K562 (cell line): ENCODE data around the gene ATXN3. TPM values are rescaled to one million over a fixed set of nuclear protein-coding genes. Genes with fewer than 3 reads are reported as not detected.

Experiments used
- ATAC-seq: fragments of 200-7000 bp; cut with Tn5 transposase; 3 replicates; pipeline ENCODE4 v1.9.1; 2020; ENCODE audit warnings: moderate library complexity
- BruUV-seq: library from RNA; stranded (reverse); fragments of 400-500 nt; replicated peaks from 2 replicates; lab custom pipeline; 2021; lab: Mats Ljungman, UMichigan
- CTCF ChIA-PET: fragments of 300-600 bp; formaldehyde crosslinking; extraction: SDS; loops from one replicate; lab custom pipeline; 2021; ENCODE audit warnings: low intra/inter-chr PET ratio; lab: Yijun Ruan, JAX
- POLR2A ChIA-PET: fragments of 300-600, 350-650 bp; sonication (Branson Sonifier 250); formaldehyde crosslinking; extraction: SDS; loops from one replicate; lab custom pipeline; 2021; ENCODE audit warnings: antibody characterized with exemption, inconsistent platforms; lab: Yijun Ruan, JAX
- DNase-seq, 4 experiments: peaks; one replicate each; pipeline versions ENCODE4 v3.0.0 to v3.0.0-alpha.2; 2011 to 2018; ENCODE audit warnings: low spot score in 3 of 4, mixed read lengths in 3 of 4; ENCODE audit errors: extremely low read depth in 1 of 4
- FAIRE-seq: peaks from 2 replicates; lab custom pipeline; 2011; peaks lifted over from hg19 to GRCh38; lab: Jason Lieb, UNC
- H2AFZ ChIP-seq: 2 replicates; pipeline ENCODE4 v1.6.0; 2011; ENCODE audit warnings: low read depth, low read length, control low read depth, inconsistent platforms
- H3K27ac ChIP-seq: fragments of 200-600 bp; 3 replicates; pipeline ENCODE4 v1.8.0; 2011; ENCODE audit warnings: low read depth, mild to moderate bottlenecking, control low read depth, inconsistent platforms, low read length, moderate library complexity, mixed read lengths; ENCODE audit errors: extremely low read depth
- H3K27me3 ChIP-seq, 2 experiments: fragments of 300-600 bp in 1 of 2; 2 replicates in 1 of 2; 3 replicates in 1 of 2; pipeline versions ENCODE4 v1.6.0 to v1.8.0; 2011; ENCODE audit warnings: inconsistent platforms in 2 of 2, low read length in 2 of 2, mild to moderate bottlenecking in 1 of 2, mixed read lengths in 1 of 2, moderate library complexity in 1 of 2; ENCODE audit not compliant: control insufficient read depth in 2 of 2, insufficient read depth in 2 of 2
- H3K36me3 ChIP-seq: fragments of 300-600 bp; 3 replicates; pipeline ENCODE4 v1.8.0; 2011; ENCODE audit warnings: mild to moderate bottlenecking, low read length, inconsistent platforms; ENCODE audit not compliant: control insufficient read depth, insufficient read depth
- H3K4me1 ChIP-seq, 2 experiments: fragments of 200-600 bp in 1 of 2; replicated peaks in 1 of 2; 2 replicates in 1 of 2; 3 replicates in 1 of 2; pipeline versions ENCODE4 v1.5.1 to v1.8.0; 2011; ENCODE audit warnings: inconsistent platforms in 2 of 2, low read length in 2 of 2, mild to moderate bottlenecking in 1 of 2, mixed read lengths in 1 of 2, moderate library complexity in 1 of 2; ENCODE audit not compliant: control insufficient read depth in 2 of 2, insufficient read depth in 2 of 2
- H3K4me2 ChIP-seq: 2 replicates; pipeline ENCODE4 v1.6.1; 2011; ENCODE audit warnings: low read length, control low read depth, inconsistent platforms, mixed read lengths; ENCODE audit not compliant: insufficient read depth
- H3K4me3 ChIP-seq: fragments of 200-600 bp; sonication (generic), shearing (Covaris generic); 2 replicates; pipeline ENCODE4 v1.5.1; 2016; ENCODE audit warnings: control low read depth, inconsistent platforms
- H3K79me2 ChIP-seq: fragments of 200-600 bp; 3 replicates; pipeline ENCODE4 v1.8.0; 2011; ENCODE audit warnings: low read length, inconsistent platforms; ENCODE audit not compliant: control insufficient read depth, insufficient read depth
- H3K9ac ChIP-seq, 2 experiments: 2 replicates each; pipeline versions ENCODE4 v1.6.0 to v1.6.1; 2011; ENCODE audit warnings: low read depth in 2 of 2, low read length in 2 of 2, control low read depth in 1 of 2, inconsistent platforms in 1 of 2, mild to moderate bottlenecking in 1 of 2, mixed read lengths in 1 of 2; ENCODE audit not compliant: insufficient read depth in 1 of 2
- H3K9me1 ChIP-seq: one replicate; pipeline ENCODE4 v1.6.0; 2011; ENCODE audit warnings: inconsistent platforms, mild to moderate bottlenecking, low read length, moderate library complexity; ENCODE audit not compliant: control insufficient read depth, insufficient read depth
- H3K9me3 ChIP-seq: replicated peaks from 2 replicates; pipeline ENCODE4 v1.5.1; 2011; ENCODE audit warnings: low read depth, low read length, inconsistent platforms; ENCODE audit not compliant: control insufficient read depth, insufficient read depth
- H4K20me1 ChIP-seq: replicated peaks from 2 replicates; pipeline ENCODE4 v1.6.1; 2011; ENCODE audit warnings: low read length, inconsistent platforms, mixed read lengths; ENCODE audit not compliant: control insufficient read depth, insufficient read depth
- CBFB ChIP-seq: sonication (generic); formaldehyde crosslinking; IDR thresholded peaks from 2 replicates; pipeline ENCODE4 v1.4.0; 2020; ENCODE audit warnings: mild to moderate bottlenecking, missing genetic modification reagents
- ELK1 ChIP-seq: sonication (generic); formaldehyde crosslinking; IDR thresholded peaks from 2 replicates; pipeline ENCODE4 v1.8.1; 2022; ENCODE audit warnings: missing genetic modification reagents
- MAZ ChIP-seq, 2 experiments: fragments of 450-650 bp in 1 of 2; sonication (generic) in 1 of 2; formaldehyde crosslinking; IDR thresholded peaks in 1 of 2; conservative IDR thresholded peaks in 1 of 2; 2 replicates each; pipeline versions ENCODE4 v1.4.0 to v1.5.0; 2020; ENCODE audit warnings: mild to moderate bottlenecking in 1 of 2, missing genetic modification reagents in 1 of 2
- POLR2AphosphoS2 ChIP-seq: IDR thresholded peaks from 2 replicates; pipeline ENCODE4 v1.6.1; 2012; ENCODE audit warnings: low read length, improper control_type of control experiment
- RFX1 ChIP-seq: fragments of 450-650 bp; IDR thresholded peaks from 2 replicates; pipeline ENCODE4 v1.6.1; 2016; ENCODE audit warnings: mild to moderate bottlenecking, moderate library complexity
- STAT6 ChIP-seq: sonication (generic); formaldehyde crosslinking; IDR thresholded peaks from 2 replicates; pipeline ENCODE4 v1.8.1; 2023; ENCODE audit warnings: mild to moderate bottlenecking, missing genetic modification reagents
- TBL1XR1 ChIP-seq, 2 experiments: IDR thresholded peaks; 2 replicates each; pipeline ENCODE4 v1.6.1; 2012; ENCODE audit warnings: improper control_type of control experiment in 2 of 2, low read length in 2 of 2, mild to moderate bottlenecking in 1 of 2
- ZNF121 ChIP-seq: sonication (generic); formaldehyde crosslinking; conservative IDR thresholded peaks from 2 replicates; pipeline ENCODE4 v1.8.0; 2022; ENCODE audit warnings: missing genetic modification reagents
- ZNF316 ChIP-seq: fragments of 450-650 bp; IDR thresholded peaks from 2 replicates; pipeline ENCODE4 v1.6.1; 2016
- WGBS: fragments of 100-300 bp; shearing (Covaris generic); methylation state at CpG from one replicate; pipeline ENCODE4 v1.1.6; 2016; ENCODE audit warnings: low coverage, mixed read lengths; ENCODE audit not compliant: insufficient coverage; ENCODE audit errors: missing lambda C conversion rate; 5-methylcytosine and 5-hydroxymethylcytosine counted together
- in situ Hi-C: fragments of 300-500 bp; cut with MboI; formaldehyde crosslinking; loops from 4 replicates; pipeline ENCODE4 v1.15.0; 2018; ENCODE audit warnings: inconsistent platforms, mixed read lengths
- intact Hi-C: fragments of 100-400 bp; cut with micrococcal nuclease; formaldehyde crosslinking; loops from 2 replicates; pipeline ENCODE4 v1.14.2; 2022
- polyA plus RNA-seq, 8 experiments: library from polyadenylated mRNA; depleted of rRNA in 4 of 8; stranded (reverse) in 5 of 8; unstranded in 3 of 8; fragments of >200 nt; fragmentation: Nextera tagmentation in 2 of 8; fragmentation: Illumina TruSeq in 1 of 8; extraction: Ambion mirVana in 2 of 8; extraction: Trizol in 1 of 8; gene quantifications; 2 replicates each; pipeline versions ENCODE4 v1.2.1 to v1.2.3, GENCODE V29; 2011 to 2014; ENCODE audit warnings: inconsistent platforms in 1 of 8, missing spikeins in 1 of 8
- total RNA-seq, 7 experiments: library from RNA; depleted of rRNA in 6 of 7; stranded (reverse); fragments of >200 nt in 6 of 7; fragmentation: Illumina TruSeq in 2 of 7; extraction: Trizol in 2 of 7; gene quantifications; 2 replicates each; pipeline versions ENCODE4 v1.2.1 to v1.2.3, GENCODE V29; 2011 to 2021; ENCODE audit warnings: low replicate concordance in 1 of 7
- TF ChIP-seq, protein P1 (sequence below): fragments of 450-650 bp; IDR thresholded peaks from 2 replicates; pipeline ENCODE4 v1.7.1; 2018; ENCODE audit warnings: mild to moderate bottlenecking, low read depth; ENCODE audit not compliant: partially characterized antibody

The ATXN3 gene
- total and polyA plus RNA-seq, 9 of the 15 experiments (the other 6 are each of a cell fraction or from before 2014, with no cell fraction given), result 11.3 to 25.0 (median 14.6) TPM

DNA sequence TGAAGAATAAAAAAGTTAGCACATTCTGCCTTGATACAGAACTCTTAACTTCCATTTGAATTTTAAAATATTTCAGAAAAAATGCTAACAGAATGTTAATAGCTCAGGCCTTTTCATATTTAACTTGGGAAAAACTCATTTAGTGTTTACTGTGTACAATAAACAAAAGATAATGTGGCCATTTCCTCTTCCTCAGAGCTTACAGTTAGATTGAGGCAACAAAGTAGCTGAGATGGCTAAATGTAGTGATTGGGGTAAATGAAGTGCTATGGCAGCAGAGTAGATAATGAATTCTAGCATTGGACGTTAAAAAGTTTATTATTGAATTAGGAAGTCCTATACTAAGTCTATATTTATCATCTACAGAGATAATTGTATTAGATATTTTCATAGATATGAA lies 28.1 kb upstream of the ATXN3 start:
- no peaks in the 10 kb centered on the region for H3K4me1 ChIP-seq
- intact Hi-C loops (no loop called here), in situ Hi-C loops (no loop called here)
- no peak for TF ChIP-seq CBFB (CRISPR knock-in tag)
- TF ChIP-seq POLR2AphosphoS2, result no peak
- no peak for TF ChIP-seq RFX1
- TF ChIP-seq, protein P1, sequence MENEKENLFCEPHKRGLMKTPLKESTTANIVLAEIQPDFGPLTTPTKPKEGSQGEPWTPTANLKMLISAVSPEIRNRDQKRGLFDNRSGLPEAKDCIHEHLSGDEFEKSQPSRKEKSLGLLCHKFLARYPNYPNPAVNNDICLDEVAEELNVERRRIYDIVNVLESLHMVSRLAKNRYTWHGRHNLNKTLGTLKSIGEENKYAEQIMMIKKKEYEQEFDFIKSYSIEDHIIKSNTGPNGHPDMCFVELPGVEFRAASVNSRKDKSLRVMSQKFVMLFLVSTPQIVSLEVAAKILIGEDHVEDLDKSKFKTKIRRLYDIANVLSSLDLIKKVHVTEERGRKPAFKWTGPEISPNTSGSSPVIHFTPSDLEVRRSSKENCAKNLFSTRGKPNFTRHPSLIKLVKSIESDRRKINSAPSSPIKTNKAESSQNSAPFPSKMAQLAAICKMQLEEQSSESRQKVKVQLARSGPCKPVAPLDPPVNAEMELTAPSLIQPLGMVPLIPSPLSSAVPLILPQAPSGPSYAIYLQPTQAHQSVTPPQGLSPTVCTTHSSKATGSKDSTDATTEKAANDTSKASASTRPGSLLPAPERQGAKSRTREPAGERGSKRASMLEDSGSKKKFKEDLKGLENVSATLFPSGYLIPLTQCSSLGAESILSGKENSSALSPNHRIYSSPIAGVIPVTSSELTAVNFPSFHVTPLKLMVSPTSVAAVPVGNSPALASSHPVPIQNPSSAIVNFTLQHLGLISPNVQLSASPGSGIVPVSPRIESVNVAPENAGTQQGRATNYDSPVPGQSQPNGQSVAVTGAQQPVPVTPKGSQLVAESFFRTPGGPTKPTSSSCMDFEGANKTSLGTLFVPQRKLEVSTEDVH, result no peak
- TF ChIP-seq MAZ (CRISPR knock-in tag; conservative IDR thresholded peaks at IDR 0.05 in 1 of 2, IDR thresholded peaks at IDR 0.05 in 1 of 2), result no peak
- no peak for TF ChIP-seq TBL1XR1 (IDR thresholded peaks at IDR 0.05; ENCODE audit: low read length in 2 of 2)
- TF ChIP-seq STAT6 (CRISPR knock-in tag), result no peak
- no peak for TF ChIP-seq ELK1 (CRISPR knock-in tag)
- TF ChIP-seq ZNF121 (CRISPR knock-in tag), result no peak
- no peak for TF ChIP-seq ZNF316
- no peak for FAIRE-seq
- BruUV-seq, result no TSS peak
- CTCF ChIA-PET, result no interaction called here
- no peaks in the 10 kb centered on the region for H3K9me3 ChIP-seq
- H3K9ac ChIP-seq, result no peak overlapping the region
- H3K27ac ChIP-seq, result no peak overlapping the region
- H3K36me3 ChIP-seq, result peaks cover 84% of the 10 kb centered on the region
- H3K79me2 ChIP-seq, result no peaks in the 10 kb centered on the region
- POLR2A ChIA-PET, result interaction anchor here (3.6 kb wide), 1 partner anchor 11 kb away, joined by 26 read pairs; the partner anchor contains the start of genes CPSF2 and NDUFB1
- WGBS, result 92% methylated on average over 1 of the region's 1 CpG
- no peak for DNase-seq
- H3K4me3 ChIP-seq, result no peak overlapping the region
- no peak overlapping the region for H2AFZ ChIP-seq
- no peaks in the 10 kb centered on the region for H3K27me3 ChIP-seq
- no peaks in the 10 kb centered on the region for H3K9me1 ChIP-seq
- H3K4me2 ChIP-seq, result no peak overlapping the region
- no peaks in the 10 kb centered on the region for H4K20me1 ChIP-seq
- no peak for ATAC-seq
